GM12878 (cell line): ENCODE measurements around the gene GRK5. TPM values are rescaled to one million over a fixed set of nuclear protein-coding genes. Genes with fewer than 3 reads are reported as not detected.
A peak's percentile ranks its signal among the peaks of the same experiment; 100 is the strongest.

Source experiments
- ASH2L ChIP-seq: fragments of 300-600, 200-600 bp; sonication (generic); IDR thresholded peaks from 2 replicates; pipeline ENCODE4 v1.6.1; 2017; ENCODE audit warnings: low read depth, mild to moderate bottlenecking, borderline replicate concordance
- BHLHE40 ChIP-seq, 2 experiments: fragments of 450-650 bp in 1 of 2; IDR thresholded peaks; 2 replicates each; pipeline ENCODE4 v1.6.1; 2011 to 2017; ENCODE audit warnings: low read depth in 2 of 2, borderline replicate concordance in 1 of 2, improper control_type of control experiment in 1 of 2, low read length in 1 of 2, mild to moderate bottlenecking in 1 of 2
- CEBPB ChIP-seq, 2 experiments: fragments of 150-350 bp in 1 of 2; IDR thresholded peaks; 2 replicates each; pipeline ENCODE4 v1.6.1; 2012 to 2014; ENCODE audit warnings: low read depth in 2 of 2, low read length in 2 of 2, borderline replicate concordance in 1 of 2, inconsistent platforms in 1 of 2
- EED ChIP-seq: sonication (generic); IDR thresholded peaks from 2 replicates; pipeline ENCODE4 v1.6.1; 2016; ENCODE audit warnings: antibody characterized with exemption, low read depth
- EZH2 ChIP-seq: IDR thresholded peaks from 2 replicates; pipeline ENCODE4 v1.6.1; 2012; ENCODE audit warnings: low read depth, mild to moderate bottlenecking, control low read depth, inconsistent platforms, low read length, borderline replicate concordance; ENCODE audit not compliant: control insufficient read depth
- FOXM1 ChIP-seq: IDR thresholded peaks from 2 replicates; pipeline ENCODE4 v1.6.1; 2012; ENCODE audit warnings: low read depth, mild to moderate bottlenecking, inconsistent platforms, low read length, moderate library complexity
- GATAD2B ChIP-seq: fragments of 450-650 bp; conservative IDR thresholded peaks from 2 replicates; pipeline ENCODE4 v1.6.1; 2017; ENCODE audit warnings: low read depth, mild to moderate bottlenecking, moderate library complexity
- IKZF2 ChIP-seq, 2 experiments: fragments of 450-650 bp; IDR thresholded peaks; 2 replicates each; pipeline ENCODE4 v1.6.1; 2017; ENCODE audit warnings: mild to moderate bottlenecking in 2 of 2, moderate library complexity in 2 of 2
- MEF2B ChIP-seq: fragments of 450-650 bp; IDR thresholded peaks from 2 replicates; pipeline ENCODE4 v1.6.1; 2018; ENCODE audit warnings: mild to moderate bottlenecking, moderate library complexity; ENCODE audit not compliant: partially characterized antibody, poor library complexity, severe bottlenecking
- MTA2 ChIP-seq: fragments of 450-650 bp; IDR thresholded peaks from 2 replicates; pipeline ENCODE4 v1.6.1; 2016; ENCODE audit warnings: low read depth, mild to moderate bottlenecking, moderate library complexity
- MYB ChIP-seq: fragments of 150-350 bp; IDR thresholded peaks from 2 replicates; pipeline ENCODE4 v1.6.1; 2014; ENCODE audit warnings: mild to moderate bottlenecking, low read depth, low read length, borderline replicate concordance
- MYC ChIP-seq: IDR thresholded peaks from 2 replicates; pipeline ENCODE4 v1.6.1; 2011; ENCODE audit warnings: mild to moderate bottlenecking, low read length, moderate library complexity, inconsistent platforms; ENCODE audit not compliant: insufficient read depth, insufficient replicate concordance, insufficient read length, severe bottlenecking
- NBN ChIP-seq: fragments of 450-650 bp; IDR thresholded peaks from 2 replicates; pipeline ENCODE4 v1.6.1; 2016
- PKNOX1 ChIP-seq: fragments of 450-650 bp; IDR thresholded peaks from 2 replicates; pipeline ENCODE4 v1.6.1; 2016; ENCODE audit warnings: mild to moderate bottlenecking
- PML ChIP-seq: IDR thresholded peaks from 2 replicates; pipeline ENCODE4 v1.6.1; 2012; ENCODE audit warnings: low read length, inconsistent platforms
- RELB ChIP-seq: fragments of 450-650 bp; IDR thresholded peaks from 2 replicates; pipeline ENCODE4 v1.6.1; 2017; ENCODE audit warnings: low read depth, mild to moderate bottlenecking, moderate library complexity
- SKIL ChIP-seq: fragments of 450-650 bp; IDR thresholded peaks from 2 replicates; pipeline ENCODE4 v1.6.1; 2017; ENCODE audit warnings: mild to moderate bottlenecking, low read depth, inconsistent platforms; ENCODE audit not compliant: poor library complexity, severe bottlenecking
- STAT1 ChIP-seq: fragments of 450-650 bp; conservative IDR thresholded peaks from 2 replicates; pipeline ENCODE4 v1.6.1; 2014; ENCODE audit warnings: antibody characterized with exemption, mild to moderate bottlenecking
- TCF7 ChIP-seq: IDR thresholded peaks from 2 replicates; pipeline ENCODE4 v1.6.1; 2014; ENCODE audit warnings: antibody characterized with exemption, borderline replicate concordance
- ZBTB40 ChIP-seq: fragments of 450-650 bp; IDR thresholded peaks from 2 replicates; pipeline ENCODE4 v1.6.1; 2016; ENCODE audit warnings: mild to moderate bottlenecking, moderate library complexity, borderline replicate concordance
- polyA plus RNA-seq, 11 experiments: library from polyadenylated mRNA; depleted of rRNA in 4 of 11; unstranded in 6 of 11; stranded (reverse) in 5 of 11; fragments of >200 nt; fragmentation: Nextera tagmentation in 4 of 11; fragmentation: Illumina TruSeq in 1 of 11; extraction: Ambion mirVana in 4 of 11; extraction: Trizol in 1 of 11; gene quantifications; 1 replicate in 1 of 11; 2 replicates in 10 of 11; pipeline versions ENCODE4 v1.2.1 to v1.2.3, GENCODE V29; 2011 to 2016; ENCODE audit warnings: inconsistent platforms in 2 of 11, missing spikeins in 2 of 11, low read depth in 1 of 11
- total RNA-seq, 4 experiments: library from RNA; depleted of rRNA in 3 of 4; stranded (reverse); fragments of >200 nt in 3 of 4; fragmentation: Illumina TruSeq in 1 of 4; extraction: Trizol in 1 of 4; gene quantifications; 2 replicates each; pipeline versions ENCODE4 v1.2.1 to v1.2.3, GENCODE V29; 2013 to 2021

Gene GRK5
- total and polyA plus RNA-seq, 10 of the 15 experiments (the other 5 are each of a cell fraction or from before 2014, with no cell fraction given) = 0.11 to 22.1 (median 10.0) TPM

GRCh38 chr10:119268871-119269506 is 61.6 kb downstream of the GRK5 start (continued):
- TF ChIP-seq ZBTB40 (peak; percentile 33; the same call in 1 of the 2 replicates), BHLHE40 (IDR thresholded peaks at IDR 0.05; ENCODE audit: borderline replicate concordance in 1 of 2, low read depth in 2 of 2, low read length in 1 of 2) (peak; percentile 78 to 89; a peak in 3 of 4 replicates), MTA2 (peak; percentile 33; the same call in 1 of the 2 replicates), EZH2 (no peak), PML (peak; percentile 67), MEF2B (peak; percentile 98), SKIL (peak; percentile 43), MYB (peak; percentile 73; the same call in 1 of the 2 replicates), STAT1 (no peak), GATAD2B (peak; percentile 54; the same call in 1 of the 2 replicates), TCF7 (no peak), ASH2L (0 out of 2 replicates have a peak, but pooled peaks have one; percentile 33), CEBPB (IDR thresholded peaks at IDR 0.05; ENCODE audit: borderline replicate concordance in 1 of 2, low read depth in 2 of 2, low read length in 2 of 2) (0 out of 4 replicates have a peak, but pooled peaks of 1 of the 2 experiments have one; percentile 21), PKNOX1 (peak; percentile 57; the same call in 1 of the 2 replicates), EED (peak; percentile 65), RELB (peak; percentile 91), FOXM1 (peak; percentile 87; the same call in 1 of the 2 replicates), MYC (no peak), NBN (0 out of 2 replicates have a peak, but pooled peaks have one; percentile 38), IKZF2 (IDR thresholded peaks at IDR 0.05) (peak; percentile 67 to 70)
